ENCODE data around the gene SMIM22. TPM values are rescaled to one million over a fixed set of nuclear protein-coding genes. Genes with fewer than 3 reads are reported as not detected.

Gene SMIM22
- total RNA-seq, 1 experiment from 2014 or later: not detected

DNA sequence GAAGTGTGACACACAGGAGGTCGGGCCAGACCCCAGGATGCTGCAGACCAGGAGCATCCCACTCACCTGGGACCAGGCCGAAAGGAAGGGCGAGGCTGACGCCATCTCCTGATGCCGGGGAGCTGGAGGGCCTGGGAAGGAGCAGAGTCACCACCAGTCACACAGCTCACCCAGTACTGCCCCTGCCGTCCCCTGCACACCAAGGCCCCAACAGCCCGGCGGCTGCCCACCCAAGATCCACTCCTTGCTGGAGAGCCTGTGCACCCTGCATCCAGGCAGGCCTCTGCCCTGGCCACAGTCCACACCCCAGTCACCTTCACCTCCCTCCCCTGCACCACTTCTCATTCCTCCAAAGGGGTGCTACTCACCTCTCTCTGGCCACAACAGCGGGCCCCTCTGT, 33.0 kb upstream of the SMIM22 start:
- H3K27me3 ChIP-seq (replicated peaks; ENCODE audit: insufficient read depth, low read depth, low read length, poor library complexity): no peaks in the 10 kb centered on the region
- ChIA-PET POLR2A (ENCODE audit: low non-redundant PET) (no interaction called here), CTCF (no interaction called here)

DNA sequence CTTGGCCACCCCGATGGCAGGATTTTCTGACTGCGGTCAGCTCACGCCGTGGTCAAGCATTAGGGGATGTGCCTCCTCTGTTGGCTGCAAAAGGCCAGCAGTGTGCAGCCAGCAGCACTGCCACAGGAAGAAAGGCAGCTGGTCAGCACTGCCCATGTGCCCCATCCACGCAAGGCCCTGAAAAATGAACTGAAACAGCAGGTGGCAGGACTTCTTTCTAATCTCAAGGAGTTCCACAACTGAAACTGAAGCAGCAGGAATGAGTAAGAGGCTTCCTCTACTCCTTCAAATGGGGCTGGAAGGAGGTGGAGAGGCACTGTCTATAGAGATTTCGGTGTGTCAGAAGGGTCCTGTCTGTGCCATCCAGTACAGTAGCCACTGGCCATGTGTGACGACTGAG, 31.4 kb upstream of the SMIM22 start:
- intact Hi-C loops (cut with micrococcal nuclease; ENCODE audit: unreplicated experiment): no loop called here

More for the DNA sequence above, 33.0 kb upstream of the SMIM22 start:
- peaks cover 57% of the 10 kb centered on the region for H3K36me3 ChIP-seq (ENCODE audit: insufficient read depth, low read length, poor library complexity, severe bottlenecking)
- H3K9me3 ChIP-seq (ENCODE audit: low read depth, low read length, poor library complexity, severe bottlenecking): no peaks in the 10 kb centered on the region
- DNase-seq (ENCODE audit: low spot score): no peak
- H3K27ac ChIP-seq (ENCODE audit: low read depth, low read length, poor library complexity, severe bottlenecking): no peak overlapping the region
- no peak for TF ChIP-seq EZH2 (IDR thresholded peaks at IDR 0.05; ENCODE audit: borderline replicate concordance, low read depth, low read length, poor library complexity, severe bottlenecking)
- TF ChIP-seq, protein P1, sequence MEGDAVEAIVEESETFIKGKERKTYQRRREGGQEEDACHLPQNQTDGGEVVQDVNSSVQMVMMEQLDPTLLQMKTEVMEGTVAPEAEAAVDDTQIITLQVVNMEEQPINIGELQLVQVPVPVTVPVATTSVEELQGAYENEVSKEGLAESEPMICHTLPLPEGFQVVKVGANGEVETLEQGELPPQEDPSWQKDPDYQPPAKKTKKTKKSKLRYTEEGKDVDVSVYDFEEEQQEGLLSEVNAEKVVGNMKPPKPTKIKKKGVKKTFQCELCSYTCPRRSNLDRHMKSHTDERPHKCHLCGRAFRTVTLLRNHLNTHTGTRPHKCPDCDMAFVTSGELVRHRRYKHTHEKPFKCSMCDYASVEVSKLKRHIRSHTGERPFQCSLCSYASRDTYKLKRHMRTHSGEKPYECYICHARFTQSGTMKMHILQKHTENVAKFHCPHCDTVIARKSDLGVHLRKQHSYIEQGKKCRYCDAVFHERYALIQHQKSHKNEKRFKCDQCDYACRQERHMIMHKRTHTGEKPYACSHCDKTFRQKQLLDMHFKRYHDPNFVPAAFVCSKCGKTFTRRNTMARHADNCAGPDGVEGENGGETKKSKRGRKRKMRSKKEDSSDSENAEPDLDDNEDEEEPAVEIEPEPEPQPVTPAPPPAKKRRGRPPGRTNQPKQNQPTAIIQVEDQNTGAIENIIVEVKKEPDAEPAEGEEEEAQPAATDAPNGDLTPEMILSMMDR (conservative IDR thresholded peaks at IDR 0.05; ENCODE audit: low read depth, low read length): no peak
- intact Hi-C loops (cut with micrococcal nuclease; ENCODE audit: unreplicated experiment): no loop called here
- BruUV-seq (replicated peaks): no TSS peak
- H3K4me1 ChIP-seq (ENCODE audit: insufficient read depth, low read length, poor library complexity, severe bottlenecking): peaks cover 6% of the 10 kb centered on the region
- no peak overlapping the region for H3K4me3 ChIP-seq (ENCODE audit: low read depth, low read length, poor library complexity, severe bottlenecking)

DNA sequence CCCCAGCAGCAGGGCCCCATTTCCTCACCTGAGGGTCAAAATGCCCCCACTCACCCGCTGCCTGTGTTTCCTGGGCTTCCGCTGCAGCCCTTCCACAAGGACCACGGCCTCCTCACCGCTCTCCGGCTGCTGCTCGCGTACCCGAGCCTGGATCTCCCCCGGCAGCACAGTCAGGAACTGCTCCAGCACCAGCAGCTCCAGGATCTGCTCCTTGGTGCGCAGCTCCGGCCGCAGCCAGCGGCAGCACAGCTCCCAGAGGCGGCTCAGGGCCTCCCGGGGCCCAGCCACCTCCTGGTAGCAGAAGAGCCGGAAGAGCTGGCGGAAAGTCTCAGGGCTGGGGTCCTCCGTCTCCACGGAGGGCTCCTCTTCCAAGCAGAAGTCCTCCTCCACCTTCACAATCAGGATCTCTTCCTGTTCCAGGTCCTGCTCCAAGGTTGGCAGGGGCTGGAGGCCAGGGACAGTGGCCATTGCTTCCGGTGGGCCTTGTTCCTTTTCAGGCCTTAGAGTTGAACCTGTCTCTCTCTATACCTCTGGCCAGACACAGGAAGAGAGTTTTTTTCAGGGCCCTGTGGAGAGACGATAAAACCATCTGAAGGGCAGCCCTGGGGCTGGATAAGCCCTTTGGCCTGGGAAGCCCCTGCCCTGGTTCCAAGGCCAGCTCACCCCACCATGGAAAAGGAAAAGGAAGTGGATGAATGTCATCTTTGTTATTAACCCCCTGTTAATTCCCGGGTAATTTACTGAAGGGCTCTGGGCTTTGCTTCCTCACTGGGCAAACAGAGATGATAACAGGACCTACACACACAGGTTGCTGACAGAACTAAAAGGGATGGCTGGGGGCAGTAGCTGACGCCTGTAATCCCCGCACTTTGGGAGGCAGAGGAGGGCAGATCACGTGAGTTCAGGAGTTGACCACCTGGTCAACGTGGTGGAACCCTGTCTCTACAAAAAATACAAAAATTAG, 29.4 kb upstream of the SMIM22 start:
- no TSS peak for BruUV-seq (replicated peaks)
- TF ChIP-seq, protein P1 (conservative IDR thresholded peaks at IDR 0.05; ENCODE audit: low read depth, low read length): no peak
- no peak for TF ChIP-seq EZH2 (IDR thresholded peaks at IDR 0.05; ENCODE audit: borderline replicate concordance, low read depth, low read length, poor library complexity, severe bottlenecking)
- POLR2A ChIA-PET (ENCODE audit: low non-redundant PET): no interaction called here
- Histone ChIP-seq H3K9me3 (ENCODE audit: low read depth, low read length, poor library complexity, severe bottlenecking) (no peaks in the 10 kb centered on the region), H3K36me3 (ENCODE audit: insufficient read depth, low read length, poor library complexity, severe bottlenecking) (peaks cover 34% of the 10 kb centered on the region), H3K4me1 (ENCODE audit: insufficient read depth, low read length, poor library complexity, severe bottlenecking) (peaks cover 13% of the 10 kb centered on the region), H3K27ac (ENCODE audit: low read depth, low read length, poor library complexity, severe bottlenecking) (peak overlapping the region; percentile 87), H3K27me3 (replicated peaks; ENCODE audit: insufficient read depth, low read depth, low read length, poor library complexity) (no peaks in the 10 kb centered on the region), H3K4me3 (ENCODE audit: low read depth, low read length, poor library complexity, severe bottlenecking) (peak overlapping the region; percentile 82)
- no peak for DNase-seq (ENCODE audit: low spot score)
- CTCF ChIA-PET: no interaction called here
- intact Hi-C loops (cut with micrococcal nuclease; ENCODE audit: unreplicated experiment): no loop called here

More for the DNA sequence above, 31.4 kb upstream of the SMIM22 start:
- Histone ChIP-seq H3K27me3 (replicated peaks; ENCODE audit: insufficient read depth, low read depth, low read length, poor library complexity) (no peaks in the 10 kb centered on the region), H3K36me3 (ENCODE audit: insufficient read depth, low read length, poor library complexity, severe bottlenecking) (peaks cover 49% of the 10 kb centered on the region), H3K4me3 (ENCODE audit: low read depth, low read length, poor library complexity, severe bottlenecking) (no peak overlapping the region), H3K4me1 (ENCODE audit: insufficient read depth, low read length, poor library complexity, severe bottlenecking) (peaks cover 13% of the 10 kb centered on the region), H3K9me3 (ENCODE audit: low read depth, low read length, poor library complexity, severe bottlenecking) (no peaks in the 10 kb centered on the region), H3K27ac (ENCODE audit: low read depth, low read length, poor library complexity, severe bottlenecking) (no peak overlapping the region)
- ChIA-PET CTCF (no interaction called here), POLR2A (ENCODE audit: low non-redundant PET) (no interaction called here)
- no peak for DNase-seq (ENCODE audit: low spot score)
- TF ChIP-seq EZH2 (IDR thresholded peaks at IDR 0.05; ENCODE audit: borderline replicate concordance, low read depth, low read length, poor library complexity, severe bottlenecking): no peak
- BruUV-seq (replicated peaks): no TSS peak

All from A673 (cell line).